ENCODE results near the gene TMEM250.

GRCh38 chr9:136135326-136136126, 16.9 kb upstream of the TMEM250 start:
- TF ChIP-seq POLR2A (IDR thresholded peaks at IDR 0.05; ENCODE audit: low read depth, low read length) (no peak), RAD21 (IDR thresholded peaks at IDR 0.05; ENCODE audit: low read length) (no peak), CTCF (conservative IDR thresholded peaks at IDR 0.05; ENCODE audit: low read depth, low read length) (no peak), MAZ (IDR thresholded peaks at IDR 0.05; ENCODE audit: borderline replicate concordance, low read depth, low read length) (no peak)

All from IMR-90 (cell line).